K562 (cell line): ENCODE data around the gene ERC2.

ENCODE experiments used
- NR2C2 ChIP-seq, 2 experiments: fragments of 200-800 bp in 1 of 2; sonication (Bioruptor generic) in 1 of 2; sonication (generic) in 1 of 2; formaldehyde crosslinking in 1 of 2; IDR thresholded peaks; 2 replicates each; pipeline versions ENCODE4 v1.6.1 to v1.8.0; 2016 to 2022; ENCODE audit warnings: mild to moderate bottlenecking in 1 of 2, missing compliant biosample characterization in 1 of 2, missing genetic modification characterization in 1 of 2, missing genetic modification reagents in 1 of 2
- POLR2A ChIP-seq: fragments of 450-650 bp; conservative IDR thresholded peaks from 2 replicates; pipeline ENCODE4 v1.6.1; 2016

GRCh38 chr3:55622116-55622515 is 846.2 kb downstream of the ERC2 start:
- TF ChIP-seq POLR2A (no peak), NR2C2 (CRISPR knock-in tag; IDR thresholded peaks at IDR 0.05) (no peak), NR2C2 (tag; IDR thresholded peaks at IDR 0.05) (no peak)
